ENCODE measurements around the gene N4BP2L2.

Gene N4BP2L2

GRCh38 chr13:32528358-32528757, 10.2 kb downstream of the N4BP2L2 start:
- DNase-seq: no peak

GRCh38 chr13:32527151-32527550, 11.4 kb downstream of the N4BP2L2 start:
- DNase-seq: no peak

DNA sequence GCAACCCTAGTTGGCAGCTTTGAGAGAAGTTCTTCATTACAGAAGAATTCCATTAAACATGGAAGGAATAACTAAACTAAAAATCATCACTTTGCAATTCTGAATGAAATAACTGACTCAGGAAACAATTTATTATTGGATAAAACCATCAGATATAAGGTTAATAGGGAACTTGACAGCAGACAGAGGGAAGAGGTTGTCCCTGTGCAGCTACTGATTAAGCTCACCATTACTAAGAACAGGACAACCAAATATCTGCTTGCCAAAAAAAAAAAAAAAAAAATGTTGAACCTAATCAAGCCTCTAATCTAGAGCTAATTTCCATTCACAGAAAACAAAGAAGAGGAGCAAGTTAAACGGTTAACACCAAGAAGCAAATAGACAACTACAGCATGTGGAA, 12.8 kb downstream of the N4BP2L2 start:
- no peak for DNase-seq

DNA sequence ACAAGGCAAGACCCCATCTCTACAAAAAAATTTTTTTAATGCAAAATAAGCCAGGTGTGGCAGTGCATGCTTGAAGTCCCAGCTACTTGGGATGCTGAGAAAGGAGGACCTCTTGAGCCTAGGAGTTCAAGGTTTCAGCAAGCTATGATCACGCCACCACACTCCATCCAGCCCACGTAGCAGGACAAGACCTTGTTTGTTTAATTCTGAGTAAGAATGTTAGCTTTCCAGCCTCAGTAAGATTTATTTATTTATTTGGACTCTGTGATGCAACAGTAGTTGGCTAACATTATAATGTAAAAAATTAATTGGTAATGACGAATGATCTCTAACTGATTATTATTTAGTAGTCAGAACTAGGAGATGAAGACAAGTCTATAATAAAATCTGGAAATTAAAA, 23.3 kb downstream of the N4BP2L2 start:
- no peak for DNase-seq

GRCh38 chr13:32511482-32511881, 27.1 kb downstream of the N4BP2L2 start:
- no peak for DNase-seq

DNA sequence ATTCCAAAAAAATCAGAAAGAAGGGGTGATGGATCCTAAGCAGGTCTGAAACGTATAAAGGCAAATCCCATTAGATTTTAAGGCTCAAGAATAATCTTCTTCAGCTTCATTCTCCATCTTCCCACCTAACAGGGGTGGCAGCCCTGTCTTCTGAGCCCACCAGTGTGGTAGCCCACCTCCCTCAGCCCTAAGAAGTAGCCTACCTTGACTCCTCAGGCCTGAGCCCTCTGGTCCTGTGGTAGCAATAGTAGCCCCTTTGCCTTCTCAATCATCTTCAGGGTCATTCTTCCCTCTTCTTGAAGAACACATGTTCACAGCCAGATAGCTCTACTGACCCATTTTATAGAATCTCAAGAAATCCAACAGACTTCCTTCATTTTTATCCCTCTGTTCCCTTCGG, 33.7 kb downstream of the N4BP2L2 start:
- no peak for DNase-seq

- DNase-seq: no peak
These were observed 34.3 kb downstream of the N4BP2L2 start for GRCh38 chr13:32504263-32504662.

- no peak for DNase-seq
These were observed 34.9 kb downstream of the N4BP2L2 start for GRCh38 chr13:32503727-32504126.

DNA sequence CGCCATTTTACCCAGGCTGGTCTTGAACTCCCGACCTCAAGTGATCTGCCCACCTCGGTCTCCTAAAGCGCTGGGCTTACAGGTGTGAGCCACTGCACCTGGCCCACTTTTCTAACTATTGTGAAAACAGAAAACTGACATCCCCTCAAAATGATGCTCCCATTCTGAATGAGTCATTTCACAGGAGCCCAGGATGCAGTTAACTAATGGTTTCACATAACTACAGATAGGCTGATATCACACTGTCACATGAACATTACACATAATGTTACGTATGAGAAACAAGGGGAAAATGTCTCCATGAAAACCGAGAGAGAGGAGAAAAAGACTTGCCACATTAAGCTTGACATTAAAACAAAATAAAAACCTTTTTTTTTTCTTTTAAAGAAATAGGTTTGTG, 37.5 kb downstream of the N4BP2L2 start:
- DNase-seq: no peak

DNA sequence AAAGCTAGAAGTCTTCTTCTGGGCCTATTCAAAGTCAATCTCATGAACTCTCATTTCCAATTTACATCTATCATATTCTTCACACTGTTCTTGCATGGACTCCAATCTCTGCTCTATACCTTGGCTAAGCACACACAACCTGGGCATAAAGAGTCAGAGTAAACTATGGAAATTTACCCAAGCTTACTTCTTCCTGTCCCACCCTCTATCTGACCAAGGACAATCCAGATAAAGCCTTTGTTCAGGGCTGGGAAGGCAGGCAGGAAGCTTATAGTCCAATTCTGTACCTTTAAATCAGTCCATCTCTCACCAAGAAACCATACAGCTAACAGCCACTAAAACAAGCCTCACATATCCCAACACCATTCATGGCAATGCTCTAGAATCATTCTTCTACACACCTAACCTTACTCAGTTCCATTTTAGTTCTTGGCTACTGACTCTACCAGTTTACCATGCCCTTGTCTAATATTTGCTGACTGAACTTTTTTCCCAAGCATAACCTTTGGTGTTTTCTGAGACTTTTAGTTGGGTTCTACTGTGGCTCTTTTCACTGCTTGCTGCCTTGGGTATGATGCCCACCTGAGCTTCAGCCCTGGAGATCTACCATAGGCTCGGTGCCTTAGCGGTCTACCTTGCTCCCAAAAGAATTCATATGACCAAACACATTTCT, 38.9 kb downstream of the N4BP2L2 start:
- no peak for DNase-seq

DNA sequence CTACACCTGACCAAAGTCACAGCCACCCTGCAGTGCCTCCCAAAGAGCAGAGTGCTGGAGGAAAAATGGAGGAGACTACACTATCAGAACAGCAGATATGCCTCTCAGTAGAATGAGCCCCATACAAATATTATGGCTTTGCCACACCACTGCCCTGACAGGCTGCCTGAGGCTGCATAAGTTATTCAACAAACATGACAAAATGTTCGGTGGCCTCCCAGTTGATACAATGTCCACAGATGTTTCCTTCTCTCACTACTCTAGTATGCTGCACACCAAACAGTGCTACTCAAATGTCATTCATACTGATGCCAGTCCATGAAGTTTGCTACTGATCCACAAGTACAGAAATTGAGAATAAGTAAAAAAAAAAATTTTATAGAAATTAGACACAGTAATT, 41.0 kb downstream of the N4BP2L2 start:
- DNase-seq: no peak

GRCh38 chr13:32496599-32497160, 41.9 kb downstream of the N4BP2L2 start:
- no peak for DNase-seq

GRCh38 chr13:32495841-32496240, 42.8 kb downstream of the N4BP2L2 start:
- no peak for DNase-seq

GRCh38 chr13:32495429-32495828, 43.2 kb downstream of the N4BP2L2 start:
- no peak for DNase-seq

DNA sequence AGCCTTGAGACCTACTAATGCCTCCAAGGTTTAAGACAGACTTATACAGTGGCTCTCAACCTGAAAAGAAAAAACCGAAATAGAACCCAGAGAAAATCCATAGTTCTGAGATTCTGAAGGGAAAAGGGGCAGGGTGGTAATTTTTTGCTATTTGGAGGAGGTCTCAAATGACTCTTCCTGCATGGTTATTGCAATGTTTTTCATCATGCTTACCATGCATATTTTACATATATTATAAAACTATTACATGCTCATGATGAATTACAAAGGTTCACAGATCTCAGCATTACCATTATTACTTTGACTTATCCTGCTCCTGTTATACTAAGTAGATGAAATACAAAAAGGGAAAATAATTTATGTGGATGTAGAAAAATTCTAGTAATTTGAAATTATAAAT, 47.6 kb downstream of the N4BP2L2 start:
- DNase-seq: no peak

DNA sequence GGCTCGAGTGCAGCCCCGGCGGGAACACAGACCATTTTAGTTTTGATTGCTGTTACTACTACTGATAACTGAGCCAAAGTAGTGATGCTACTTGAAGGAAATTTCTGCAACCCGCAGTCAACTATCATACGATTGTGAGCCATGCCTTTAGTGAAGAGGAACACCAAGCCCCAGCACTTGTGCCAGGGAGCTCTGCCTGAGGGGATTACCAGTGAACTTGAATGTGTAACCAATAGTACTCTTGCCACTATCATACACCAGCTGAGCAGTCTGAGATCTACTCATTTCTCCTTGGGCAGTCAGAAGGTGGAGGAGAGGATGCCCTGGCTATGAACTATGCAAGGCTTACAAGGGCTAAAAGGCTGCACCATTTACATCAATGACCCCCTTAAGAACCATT, 61.7 kb downstream of the N4BP2L2 start:
- DNase-seq: no peak

DNA sequence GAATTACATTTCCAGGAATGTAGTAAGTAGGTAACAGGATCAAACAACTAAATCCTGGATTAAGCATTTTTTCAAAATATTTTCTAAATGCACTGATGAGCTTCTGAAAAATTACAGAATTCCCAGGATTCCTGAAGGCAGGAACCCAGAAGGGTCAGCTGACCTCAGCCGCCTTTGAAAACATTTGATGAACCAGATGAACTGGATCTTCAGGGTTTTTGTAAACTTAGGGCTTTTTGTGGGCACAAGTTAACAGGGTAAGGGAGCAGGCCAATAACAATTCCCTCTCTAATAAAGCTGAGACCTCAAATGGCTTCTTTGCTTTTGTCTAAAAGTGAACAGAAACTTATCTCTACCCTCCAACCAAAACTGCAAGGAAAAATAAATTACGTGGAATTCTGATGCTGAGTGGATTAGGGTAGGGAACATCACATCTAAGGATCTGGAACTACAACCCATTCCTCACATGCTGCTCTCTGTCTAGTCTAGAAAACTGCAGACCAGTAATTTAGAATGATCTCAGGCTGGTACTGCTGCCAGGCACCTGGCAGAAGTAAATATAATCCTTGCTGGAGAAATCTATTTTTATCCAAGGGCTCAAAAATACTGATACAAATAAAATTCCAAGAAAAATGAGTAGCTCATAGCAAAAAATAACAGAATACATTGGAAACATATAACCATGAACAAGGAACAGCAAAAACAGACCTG, 62.4 kb downstream of the N4BP2L2 start:
- no peak for DNase-seq

- DNase-seq: no peak
These were observed 63.4 kb downstream of the N4BP2L2 start for GRCh38 chr13:32474999-32475792.

DNA sequence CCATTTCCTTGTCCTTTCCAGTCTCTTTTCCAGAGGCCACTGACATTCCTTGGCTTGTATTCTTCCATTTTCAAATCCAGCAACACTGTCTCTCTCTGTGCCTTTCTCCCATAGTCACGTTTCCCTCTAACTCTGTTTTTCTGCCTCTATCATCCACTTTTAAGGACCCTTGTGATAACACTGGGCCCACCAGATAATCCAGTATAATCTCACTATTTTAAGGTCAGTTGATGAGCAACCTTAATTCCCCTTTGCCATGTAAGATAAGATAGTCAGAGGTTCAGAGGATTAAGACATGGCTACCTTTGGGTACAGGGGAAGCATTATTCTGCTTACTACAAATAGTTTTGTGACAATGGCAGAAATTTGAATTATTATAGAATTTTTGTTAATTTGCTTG, 64.9 kb downstream of the N4BP2L2 start:
- no peak for DNase-seq

- DNase-seq: no peak
These were observed 66.4 kb downstream of the N4BP2L2 start for GRCh38 chr13:32472194-32472621.

GRCh38 chr13:32471187-32471922, 67.2 kb downstream of the N4BP2L2 start:
- DNase-seq: no peak

DNA sequence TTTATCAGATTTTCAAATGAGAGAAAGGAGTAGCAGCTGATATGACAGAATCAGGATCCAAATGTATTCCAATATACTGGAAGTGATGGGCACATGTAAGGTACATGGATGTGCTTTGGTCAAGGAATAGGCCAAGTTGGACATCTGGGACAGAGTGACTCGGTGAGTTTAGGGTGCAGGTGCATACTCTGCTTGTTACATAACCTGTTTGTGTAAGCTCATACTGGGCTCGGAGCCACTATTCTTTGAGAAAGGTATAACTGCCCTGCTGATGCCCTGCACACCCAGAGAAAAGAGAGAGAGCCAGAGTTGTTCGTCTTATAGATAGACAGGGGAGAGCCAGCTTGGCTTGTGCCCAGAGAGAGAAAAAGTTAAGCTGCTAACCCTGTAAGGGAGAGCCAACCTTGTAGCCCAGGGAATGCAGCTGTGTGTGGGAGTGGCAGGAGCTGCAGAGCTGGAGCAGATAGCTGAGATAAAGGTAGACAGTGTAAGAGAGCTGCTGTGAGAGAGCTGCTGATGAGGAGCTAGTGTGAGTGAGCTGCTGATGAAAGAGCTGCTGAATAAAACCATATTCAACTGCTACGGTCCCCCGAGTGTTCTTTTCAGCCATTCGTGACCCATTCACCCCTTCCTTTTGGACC, 70.0 kb downstream of the N4BP2L2 start:
- no peak for DNase-seq
